Hippocampal formation (tissue), 2 donors: ENCODE data around the gene DENND4C.
A peak's percentile ranks its signal among the peaks of the same experiment; 100 is the strongest.
"Not testable (repeated sequence)": the region's sequence is repeated elsewhere in the genome, so short reads cannot be mapped to it uniquely, and the experiment has no call there.

ENCODE experiments used
- DNase-seq, 2 donors: peaks; one replicate each; lab custom pipeline; 2025; lab: John Stamatoyannopoulos, UW

Gene DENND4C

GRCh38 chr9:19230355-19231125 lies at the start of gene DENND4C:
Gene DENND4C (plus strand): TSS chr9:19230693. CDS start chr9:19276175, 45,482 bp downstream.
- DNase-seq = peak; percentile 88 to 91

GRCh38 chr9:19180991-19181390 lies 49.5 kb upstream of the DENND4C start:
- DNase-seq = no peak

GRCh38 chr9:19181561-19181960 lies 48.9 kb upstream of the DENND4C start:
- no peak for DNase-seq

- DNase-seq = peak in 1 of 2 donors; percentile 28
Measured at GRCh38 chr9:19184144-19184917, 46.2 kb upstream of the DENND4C start.

- DNase-seq = no peak
Measured at GRCh38 chr9:19185191-19185590, 45.3 kb upstream of the DENND4C start.

GRCh38 chr9:19186232-19186631 lies 44.3 kb upstream of the DENND4C start:
- DNase-seq = no peak

GRCh38 chr9:19188771-19189170 lies 41.7 kb upstream of the DENND4C start:
- no peak for DNase-seq

GRCh38 chr9:19192202-19193028 lies 38.1 kb upstream of the DENND4C start:
- DNase-seq = no peak

GRCh38 chr9:19193029-19193324 lies 37.5 kb upstream of the DENND4C start:
- no peak for DNase-seq

- DNase-seq = not testable (repeated sequence)
Measured at GRCh38 chr9:19193358-19193973, 37.0 kb upstream of the DENND4C start.

- DNase-seq = no peak
Measured at GRCh38 chr9:19198406-19198805, 32.1 kb upstream of the DENND4C start.

GRCh38 chr9:19199012-19199411 lies 31.5 kb upstream of the DENND4C start:
- no peak for DNase-seq

GRCh38 chr9:19200229-19200628 lies 30.3 kb upstream of the DENND4C start:
- peak in 1 of 2 donors; percentile 7 for DNase-seq

- no peak for DNase-seq
Measured at GRCh38 chr9:19201899-19202891, 28.3 kb upstream of the DENND4C start.

- DNase-seq = no peak
Measured at GRCh38 chr9:19203058-19203457, 27.4 kb upstream of the DENND4C start.

- no peak for DNase-seq
Measured at GRCh38 chr9:19208653-19209052, 21.8 kb upstream of the DENND4C start.

- DNase-seq = no peak
Measured at GRCh38 chr9:19209188-19209587, 21.3 kb upstream of the DENND4C start.

- no peak for DNase-seq
Measured at GRCh38 chr9:19213823-19214222, 16.7 kb upstream of the DENND4C start.

- DNase-seq = no peak
Measured at GRCh38 chr9:19216466-19216865, 14.0 kb upstream of the DENND4C start.

- no peak for DNase-seq
Measured at GRCh38 chr9:19221326-19221725, 9.2 kb upstream of the DENND4C start.

GRCh38 chr9:19223724-19224123 lies 6.8 kb upstream of the DENND4C start:
- DNase-seq = no peak
